ENCODE measurements around the gene DDX41.

DDX41 gene

GRCh38 chr5:177475563-177476427 lies 41.0 kb downstream of the DDX41 start:
- H4K91ac ChIP-seq (ENCODE audit: low read depth, low read length, poor library complexity), result no peak overlapping the region
- H3K27me3 ChIP-seq (ENCODE audit: control insufficient read depth in 3 of 3, insufficient read depth in 3 of 3, low read depth in 1 of 3, low read length in 3 of 3), result no peaks in the 10 kb centered on the region
- H2BK120ac ChIP-seq (ENCODE audit: low read depth, low read length), result no peak overlapping the region
- H3K79me1 ChIP-seq (ENCODE audit: low read depth, low read length), result peaks cover 15% of the 10 kb centered on the region
- H4K8ac ChIP-seq (ENCODE audit: low read depth, low read length), result no peak overlapping the region
- no peak overlapping the region for H3K4ac ChIP-seq (ENCODE audit: low read length)
- H3K27ac ChIP-seq (replicated peaks; ENCODE audit: low read length), result peak overlapping the region; percentile 1
- H2BK15ac ChIP-seq (ENCODE audit: low read length), result no peak overlapping the region
- peaks cover 23 to 33% of the 10 kb centered on the region in 2 donors for H3K36me3 ChIP-seq (replicated peaks in 1 of 2; ENCODE audit: control insufficient read depth in 2 of 2, insufficient read depth in 2 of 2, low read length in 2 of 2)
- H3K14ac ChIP-seq (ENCODE audit: low read length), result no peak overlapping the region
- DNase-seq (ENCODE audit: low spot score), result no peak
- no peak overlapping the region for H2AFZ ChIP-seq (ENCODE audit: low read length)
- peaks cover 0 to 1% of the 10 kb centered on the region in 2 donors for H3K9me3 ChIP-seq (replicated peaks in 1 of 2; ENCODE audit: control insufficient read depth in 2 of 2, insufficient read depth in 1 of 2, low read depth in 1 of 2, low read length in 2 of 2)
- H2BK12ac ChIP-seq (ENCODE audit: low read length), result no peak overlapping the region
- H3K18ac ChIP-seq (ENCODE audit: low read length), result no peak overlapping the region
- peak overlapping the region; percentile 45 for H3K9ac ChIP-seq (ENCODE audit: low read depth, low read length, poor library complexity)
- H3K23ac ChIP-seq (ENCODE audit: low read depth, low read length, poor library complexity), result no peak overlapping the region
- H3K4me1 ChIP-seq (ENCODE audit: control insufficient read depth in 2 of 2, insufficient read depth in 1 of 2, low read depth in 1 of 2, low read length in 2 of 2), result peaks cover 22 to 31% of the 10 kb centered on the region in 2 donors
- H3K4me2 ChIP-seq (ENCODE audit: insufficient read depth, low read length, poor library complexity, severe bottlenecking), result no peak overlapping the region
- H2BK5ac ChIP-seq (ENCODE audit: low read length), result no peak overlapping the region
- WGBS, 2 donors (ENCODE audit: extremely low coverage in 2 of 2, insufficient read length in 2 of 2, insufficient replicate concordance in 1 of 2), result no CpG with 5 or more reads among the region's 11 CpGs
- H3K4me3 ChIP-seq (ENCODE audit: low read length in 2 of 2), result no peak overlapping the region
- peak overlapping the region; percentile 49 for H2AK5ac ChIP-seq (ENCODE audit: low read depth, low read length)

GRCh38 chr5:177474846-177475562 lies 41.8 kb downstream of the DDX41 start:
- H3K18ac ChIP-seq (ENCODE audit: low read length), result peak overlapping the region; percentile 42
- no peak overlapping the region for H2AFZ ChIP-seq (ENCODE audit: low read length)
- H3K9ac ChIP-seq (ENCODE audit: low read depth, low read length, poor library complexity), result no peak overlapping the region
- peaks cover 30 to 37% of the 10 kb centered on the region in 2 donors for H3K4me1 ChIP-seq (ENCODE audit: control insufficient read depth in 2 of 2, insufficient read depth in 1 of 2, low read depth in 1 of 2, low read length in 2 of 2)
- no peak overlapping the region for H2BK5ac ChIP-seq (ENCODE audit: low read length)
- H3K4ac ChIP-seq (ENCODE audit: low read length), result no peak overlapping the region
- H3K79me1 ChIP-seq (ENCODE audit: low read depth, low read length), result peaks cover 18% of the 10 kb centered on the region
- H3K23ac ChIP-seq (ENCODE audit: low read depth, low read length, poor library complexity), result no peak overlapping the region
- H3K4me3 ChIP-seq (ENCODE audit: low read length in 2 of 2), result no peak overlapping the region
- H3K4me2 ChIP-seq (ENCODE audit: insufficient read depth, low read length, poor library complexity, severe bottlenecking), result no peak overlapping the region
- no peak overlapping the region for H2BK120ac ChIP-seq (ENCODE audit: low read depth, low read length)
- DNase-seq (ENCODE audit: low spot score), result no peak
- H3K14ac ChIP-seq (ENCODE audit: low read length), result no peak overlapping the region
- H2AK5ac ChIP-seq (ENCODE audit: low read depth, low read length), result peak overlapping the region; percentile 27
- peaks cover 0 to 1% of the 10 kb centered on the region in 2 donors for H3K9me3 ChIP-seq (replicated peaks in 1 of 2; ENCODE audit: control insufficient read depth in 2 of 2, insufficient read depth in 1 of 2, low read depth in 1 of 2, low read length in 2 of 2)
- H2BK15ac ChIP-seq (ENCODE audit: low read length), result no peak overlapping the region
- no CpG with 5 or more reads among the region's 4 CpGs for WGBS, 2 donors (ENCODE audit: extremely low coverage in 2 of 2, insufficient read length in 2 of 2, insufficient replicate concordance in 1 of 2)
- no peaks in the 10 kb centered on the region for H3K27me3 ChIP-seq (ENCODE audit: control insufficient read depth in 3 of 3, insufficient read depth in 3 of 3, low read depth in 1 of 3, low read length in 3 of 3)
- no peak overlapping the region for H4K91ac ChIP-seq (ENCODE audit: low read depth, low read length, poor library complexity)
- H4K8ac ChIP-seq (ENCODE audit: low read depth, low read length), result no peak overlapping the region
- H2BK12ac ChIP-seq (ENCODE audit: low read length), result no peak overlapping the region
- no peak overlapping the region for H3K27ac ChIP-seq (replicated peaks; ENCODE audit: low read length)
- peaks cover 26 to 39% of the 10 kb centered on the region in 2 donors for H3K36me3 ChIP-seq (replicated peaks in 1 of 2; ENCODE audit: control insufficient read depth in 2 of 2, insufficient read depth in 2 of 2, low read length in 2 of 2)

- no peak for DNase-seq (ENCODE audit: low spot score)
Observed at GRCh38 chr5:177474002-177474476, 42.7 kb downstream of the DDX41 start.

More at GRCh38 chr5:177474002-177474476, 42.7 kb downstream of the DDX41 start:
- Histone ChIP-seq H2BK12ac (ENCODE audit: low read length) (no peak overlapping the region), H2BK15ac (ENCODE audit: low read length) (no peak overlapping the region), H2BK5ac (ENCODE audit: low read length) (no peak overlapping the region), H3K4me2 (ENCODE audit: insufficient read depth, low read length, poor library complexity, severe bottlenecking) (no peak overlapping the region), H3K14ac (ENCODE audit: low read length) (no peak overlapping the region), H3K4me3 (ENCODE audit: low read length in 2 of 2) (peak overlapping the region in 1 of 2 donors; percentile 94), H3K4me1 (ENCODE audit: control insufficient read depth in 2 of 2, insufficient read depth in 1 of 2, low read depth in 1 of 2, low read length in 2 of 2) (peaks cover 39 to 41% of the 10 kb centered on the region in 2 donors), H3K9me3 (replicated peaks in 1 of 2; ENCODE audit: control insufficient read depth in 2 of 2, insufficient read depth in 1 of 2, low read depth in 1 of 2, low read length in 2 of 2) (no peaks in the 10 kb centered on the region), H3K27me3 (ENCODE audit: control insufficient read depth in 3 of 3, insufficient read depth in 3 of 3, low read depth in 1 of 3, low read length in 3 of 3) (no peaks in the 10 kb centered on the region), H3K27ac (replicated peaks; ENCODE audit: low read length) (peak overlapping the region; percentile 33), H3K36me3 (replicated peaks in 1 of 2; ENCODE audit: control insufficient read depth in 2 of 2, insufficient read depth in 2 of 2, low read length in 2 of 2) (peaks cover 23 to 40% of the 10 kb centered on the region in 2 donors), H2BK120ac (ENCODE audit: low read depth, low read length) (no peak overlapping the region), H2AK5ac (ENCODE audit: low read depth, low read length) (no peak overlapping the region), H3K79me1 (ENCODE audit: low read depth, low read length) (peaks cover 23% of the 10 kb centered on the region), H3K9ac (ENCODE audit: low read depth, low read length, poor library complexity) (no peak overlapping the region), H4K91ac (ENCODE audit: low read depth, low read length, poor library complexity) (peak overlapping the region; percentile 6), H3K18ac (ENCODE audit: low read length) (peak overlapping the region; percentile 86), H4K8ac (ENCODE audit: low read depth, low read length) (no peak overlapping the region), H2AFZ (ENCODE audit: low read length) (no peak overlapping the region), H3K4ac (ENCODE audit: low read length) (no peak overlapping the region), H3K23ac (ENCODE audit: low read depth, low read length, poor library complexity) (no peak overlapping the region)
- WGBS, 2 donors (ENCODE audit: extremely low coverage in 2 of 2, insufficient read length in 2 of 2, insufficient replicate concordance in 1 of 2), result no CpG with 5 or more reads among the region's 7 CpGs
